H9 (cell line): Measurements from ENCODE around the gene CACNA1H. TPM values are rescaled to one million over a fixed set of nuclear protein-coding genes. Genes with fewer than 3 reads are reported as not detected.

Experiments
- DNase-seq: peaks from one replicate; pipeline ENCODE4 v3.0.0-alpha.2; 2017
- H2AFZ ChIP-seq: one replicate; pipeline ENCODE4 v1.6.1; 2013; ENCODE audit warnings: mild to moderate bottlenecking, low read length, control low read depth, moderate library complexity
- H2AK5ac ChIP-seq: 2 replicates; pipeline ENCODE4 v1.6.1; 2013; ENCODE audit warnings: low read length, control low read depth, mixed read lengths; ENCODE audit not compliant: insufficient read length
- H2BK120ac ChIP-seq: one replicate; pipeline ENCODE4 v1.6.1; 2013; ENCODE audit warnings: low read depth, mild to moderate bottlenecking, low read length, control low read depth, inconsistent platforms; ENCODE audit not compliant: poor library complexity, severe bottlenecking
- H2BK12ac ChIP-seq: 2 replicates; pipeline ENCODE4 v1.6.1; 2013; ENCODE audit warnings: low read length, control low read depth, mixed read lengths, low read depth; ENCODE audit not compliant: insufficient read length
- H2BK15ac ChIP-seq: 2 replicates; pipeline ENCODE4 v1.6.1; 2013; ENCODE audit warnings: low read depth, low read length, control low read depth
- H2BK20ac ChIP-seq: one replicate; pipeline ENCODE4 v1.6.1; 2013; ENCODE audit warnings: low read depth, mild to moderate bottlenecking, low read length, control low read depth, inconsistent platforms; ENCODE audit not compliant: poor library complexity, severe bottlenecking
- H2BK5ac ChIP-seq: 2 replicates; pipeline ENCODE4 v1.6.1; 2013; ENCODE audit warnings: low read length, control low read depth, mixed read lengths; ENCODE audit not compliant: insufficient read length
- H3K14ac ChIP-seq: 2 replicates; pipeline ENCODE4 v1.6.1; 2013; ENCODE audit warnings: low read length, control low read depth; ENCODE audit not compliant: insufficient read depth
- H3K18ac ChIP-seq: 2 replicates; pipeline ENCODE4 v1.6.1; 2013; ENCODE audit warnings: low read depth, mild to moderate bottlenecking, mixed read lengths, low read length, control low read depth; ENCODE audit not compliant: insufficient read length
- H3K23ac ChIP-seq: 2 replicates; pipeline ENCODE4 v1.6.1; 2013; ENCODE audit warnings: low read length, control low read depth, mixed read lengths, low read depth; ENCODE audit not compliant: insufficient read length
- H3K23me2 ChIP-seq: 2 replicates; pipeline ENCODE4 v1.6.1; 2013; ENCODE audit warnings: low read depth, mild to moderate bottlenecking, mixed read lengths, low read length, control low read depth; ENCODE audit not compliant: insufficient read length, poor library complexity, severe bottlenecking
- H3K27ac ChIP-seq: 2 replicates; pipeline ENCODE4 v1.5.1; 2013; ENCODE audit warnings: low read length, control low read depth, mixed read lengths, low read depth; ENCODE audit not compliant: insufficient read length
- H3K27me3 ChIP-seq: 2 replicates; pipeline ENCODE4 v1.6.1; 2013; ENCODE audit warnings: low read length, control low read depth, inconsistent platforms; ENCODE audit not compliant: insufficient read depth
- H3K4ac ChIP-seq: 2 replicates; pipeline ENCODE4 v1.6.1; 2013; ENCODE audit warnings: low read depth, mild to moderate bottlenecking, control low read depth, inconsistent platforms, low read length, moderate library complexity
- H3K4me1 ChIP-seq: 2 replicates; pipeline ENCODE4 v1.6.1; 2013; ENCODE audit warnings: low read length, control low read depth, inconsistent platforms; ENCODE audit not compliant: insufficient read depth
- H3K4me2 ChIP-seq: 2 replicates; pipeline ENCODE4 v1.6.1; 2013; ENCODE audit warnings: low read length, control low read depth, mixed read lengths; ENCODE audit not compliant: insufficient read length, insufficient read depth
- H3K56ac ChIP-seq: 2 replicates; pipeline ENCODE4 v1.6.1; 2013; ENCODE audit warnings: low read depth, mild to moderate bottlenecking, mixed read lengths, low read length, control low read depth; ENCODE audit not compliant: insufficient read length
- H3K79me1 ChIP-seq: 2 replicates; pipeline ENCODE4 v1.6.1; 2013; ENCODE audit warnings: low read depth, mild to moderate bottlenecking, moderate library complexity, low read length, control low read depth, inconsistent platforms; ENCODE audit not compliant: insufficient read depth, poor library complexity, severe bottlenecking
- H3K79me2 ChIP-seq: 2 replicates; pipeline ENCODE4 v1.6.1; 2013; ENCODE audit warnings: low read length, control low read depth, inconsistent platforms; ENCODE audit not compliant: insufficient read depth
- H3K9ac ChIP-seq: 2 replicates; pipeline ENCODE4 v1.6.1; 2013; ENCODE audit warnings: low read length, control low read depth, mixed read lengths; ENCODE audit not compliant: insufficient read length; ENCODE audit errors: extremely low read depth
- H3K9me3 ChIP-seq: one replicate; pipeline ENCODE4 v1.6.1; 2013; ENCODE audit warnings: low read depth, low read length, inconsistent platforms; ENCODE audit not compliant: control insufficient read depth
- H3T11ph ChIP-seq: one replicate; pipeline ENCODE4 v1.6.1; 2013; ENCODE audit warnings: mild to moderate bottlenecking, low read length, control low read depth, inconsistent platforms
- H4K20me1 ChIP-seq: one replicate; pipeline ENCODE4 v1.6.1; 2013; ENCODE audit not compliant: control insufficient read depth, insufficient read length, insufficient read depth
- H4K5ac ChIP-seq: 2 replicates; pipeline ENCODE4 v1.6.1; 2013; ENCODE audit warnings: low read depth, mild to moderate bottlenecking, mixed read lengths, low read length, control low read depth; ENCODE audit not compliant: insufficient read length
- H4K8ac ChIP-seq: replicated peaks from 2 replicates; pipeline ENCODE4 v1.6.1; 2013; ENCODE audit warnings: low read length, control low read depth, mixed read lengths, low read depth; ENCODE audit not compliant: insufficient read length
- H4K91ac ChIP-seq: 2 replicates; pipeline ENCODE4 v1.6.1; 2013; ENCODE audit warnings: low read depth, mild to moderate bottlenecking, moderate library complexity, mixed read lengths, low read length, control low read depth; ENCODE audit not compliant: insufficient read length
- H3K27ac Mint-ChIP-seq, 3 experiments: 2 replicates in 2 of 3; 3 replicates in 1 of 3; pipeline ENCODE4 v1.8.0; 2020 to 2021; ENCODE audit warnings: mixed read lengths in 3 of 3, mild to moderate bottlenecking in 1 of 3, moderate library complexity in 1 of 3
- H3K27me3 Mint-ChIP-seq: 2 replicates; pipeline ENCODE4 v1.8.0; 2021; ENCODE audit warnings: low read depth, mild to moderate bottlenecking, moderate library complexity, mixed read lengths
- H3K36me3 Mint-ChIP-seq, 3 experiments: 2 replicates in 2 of 3; 3 replicates in 1 of 3; pipeline ENCODE4 v1.8.0; 2020 to 2021; ENCODE audit warnings: low read depth in 3 of 3, mixed read lengths in 3 of 3; ENCODE audit not compliant: insufficient read depth in 1 of 3
- H3K4me1 Mint-ChIP-seq, 2 experiments: 2 replicates each; pipeline ENCODE4 v1.8.0; 2020; ENCODE audit warnings: mixed read lengths in 2 of 2
- H3K4me3 Mint-ChIP-seq, 2 experiments: 2 replicates in 1 of 2; 3 replicates in 1 of 2; pipeline ENCODE4 v1.8.0; 2020 to 2021; ENCODE audit warnings: mild to moderate bottlenecking in 2 of 2, mixed read lengths in 2 of 2, moderate library complexity in 1 of 2
- H3K9me3 Mint-ChIP-seq, 2 experiments: 2 replicates in 1 of 2; 3 replicates in 1 of 2; pipeline ENCODE4 v1.8.0; 2020; ENCODE audit warnings: mild to moderate bottlenecking in 2 of 2, mixed read lengths in 2 of 2, moderate library complexity in 1 of 2
- WGBS: extraction: QIAGEN DNeasy Blood & Tissue Kit; methylation state at CpG from one replicate; pipeline ENCODE4 v1.1.7; 2013; ENCODE audit warnings: missing lambda C conversion rate, low lambda C conversion rate, mixed read lengths; ENCODE audit not compliant: insufficient read length; ENCODE audit errors: extremely low coverage; 5-methylcytosine and 5-hydroxymethylcytosine counted together
- total RNA-seq: library from RNA; stranded (reverse); gene quantifications from 2 replicates; pipeline ENCODE4 v1.2.1, GENCODE V29; 2021
- TF ChIP-seq, protein P1 (sequence below): fragments of 200-600 bp; sonication (generic); conservative IDR thresholded peaks from 3 replicates; pipeline ENCODE4 v1.8.0; 2021; ENCODE audit warnings: antibody characterized with exemption, mild to moderate bottlenecking

CACNA1H gene
- total RNA-seq, 1 experiment from 2014 or later: 43.3 TPM

DNA sequence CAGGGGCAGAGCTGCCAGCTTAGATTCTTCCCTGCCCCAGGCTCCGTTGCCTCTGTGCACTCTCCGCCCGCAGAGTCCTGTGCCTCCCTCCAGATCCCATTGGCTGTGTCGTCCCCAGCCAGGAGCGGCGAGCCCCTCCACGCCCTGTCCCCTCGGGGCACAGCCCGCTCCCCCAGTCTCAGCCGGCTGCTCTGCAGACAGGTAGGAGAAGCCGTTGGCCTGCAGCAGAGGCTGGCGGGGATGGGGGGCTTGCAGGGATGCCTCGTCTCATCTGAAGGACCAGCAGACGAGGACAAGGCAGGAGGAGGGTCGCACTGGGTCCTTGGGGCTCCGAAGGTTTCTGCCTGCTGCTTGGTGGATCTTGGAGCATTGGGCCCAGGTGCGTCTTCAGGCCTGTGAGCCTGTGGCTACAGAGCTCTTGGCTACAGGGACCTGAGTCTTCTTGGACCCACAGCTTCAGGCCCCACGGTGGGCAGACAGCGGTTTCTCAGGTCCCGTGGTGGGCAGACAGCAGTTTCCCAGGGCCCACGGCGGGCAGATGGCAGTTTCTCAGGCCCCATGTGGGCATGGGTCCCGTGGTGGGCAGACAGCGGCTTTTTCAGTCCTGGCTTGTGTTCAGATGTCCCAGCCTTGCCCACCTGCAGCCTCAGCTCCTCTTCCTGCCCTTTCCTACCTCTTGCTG is 66.2 kb downstream of the CACNA1H start:
- Histone ChIP-seq H3K27ac (no peak overlapping the region), H4K20me1 (peaks cover 3% of the 10 kb centered on the region), H4K8ac (no peak overlapping the region), H3K27me3 (no peaks in the 10 kb centered on the region), H4K91ac (no peak overlapping the region), H2AFZ (no peak overlapping the region), H3K23me2 (no peaks in the 10 kb centered on the region), H3K4ac (no peak overlapping the region), H2BK12ac (no peak overlapping the region), H3K14ac (no peak overlapping the region), H2BK120ac (no peak overlapping the region), H3K9ac (no peak overlapping the region), H3K79me1 (no peaks in the 10 kb centered on the region), H3K4me1 (no peaks in the 10 kb centered on the region), H2BK5ac (no peak overlapping the region), H2AK5ac (no peak overlapping the region), H3K4me2 (no peak overlapping the region), H3K23ac (no peak overlapping the region), H3K9me3 (no peaks in the 10 kb centered on the region), H4K5ac (no peak overlapping the region), H2BK20ac (no peak overlapping the region), H3K56ac (no peak overlapping the region), H3T11ph (no peak overlapping the region), H2BK15ac (no peak overlapping the region), H3K18ac (no peak overlapping the region), H3K79me2 (no peaks in the 10 kb centered on the region)
- Mint-ChIP-seq H3K27ac (no peak overlapping the region), H3K27me3 (no peaks in the 10 kb centered on the region), H3K9me3 (peaks cover 0 to 3% of the 10 kb centered on the region in 2 experiments; a peak in 1 of 5 replicates), H3K4me3 (no peak overlapping the region), H3K4me1 (no peaks in the 10 kb centered on the region), H3K36me3 (peaks cover 7 to 30% (median 27%) of the 10 kb centered on the region in 3 experiments; a peak in 6 of 7 replicates)
- TF ChIP-seq, protein P1, sequence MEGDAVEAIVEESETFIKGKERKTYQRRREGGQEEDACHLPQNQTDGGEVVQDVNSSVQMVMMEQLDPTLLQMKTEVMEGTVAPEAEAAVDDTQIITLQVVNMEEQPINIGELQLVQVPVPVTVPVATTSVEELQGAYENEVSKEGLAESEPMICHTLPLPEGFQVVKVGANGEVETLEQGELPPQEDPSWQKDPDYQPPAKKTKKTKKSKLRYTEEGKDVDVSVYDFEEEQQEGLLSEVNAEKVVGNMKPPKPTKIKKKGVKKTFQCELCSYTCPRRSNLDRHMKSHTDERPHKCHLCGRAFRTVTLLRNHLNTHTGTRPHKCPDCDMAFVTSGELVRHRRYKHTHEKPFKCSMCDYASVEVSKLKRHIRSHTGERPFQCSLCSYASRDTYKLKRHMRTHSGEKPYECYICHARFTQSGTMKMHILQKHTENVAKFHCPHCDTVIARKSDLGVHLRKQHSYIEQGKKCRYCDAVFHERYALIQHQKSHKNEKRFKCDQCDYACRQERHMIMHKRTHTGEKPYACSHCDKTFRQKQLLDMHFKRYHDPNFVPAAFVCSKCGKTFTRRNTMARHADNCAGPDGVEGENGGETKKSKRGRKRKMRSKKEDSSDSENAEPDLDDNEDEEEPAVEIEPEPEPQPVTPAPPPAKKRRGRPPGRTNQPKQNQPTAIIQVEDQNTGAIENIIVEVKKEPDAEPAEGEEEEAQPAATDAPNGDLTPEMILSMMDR: no peak
- no CpG with 5 or more reads among the region's 24 CpGs for WGBS
- DNase-seq: no peak
